NCI-H748 (cell line): ENCODE data around the gene CAMK2D.
"Not testable (repeated sequence)": the region's sequence is repeated elsewhere in the genome, so short reads cannot be mapped to it uniquely, and the experiment has no call there.

Source experiments
- DNase-seq: peaks from one replicate; lab custom pipeline; 2025; ENCODE audit not compliant: unreplicated experiment; lab: John Stamatoyannopoulos, UW

The CAMK2D gene

GRCh38 chr4:113763923-113764322, 2.4 kb upstream of the CAMK2D start:
- not testable (repeated sequence) for DNase-seq

DNA sequence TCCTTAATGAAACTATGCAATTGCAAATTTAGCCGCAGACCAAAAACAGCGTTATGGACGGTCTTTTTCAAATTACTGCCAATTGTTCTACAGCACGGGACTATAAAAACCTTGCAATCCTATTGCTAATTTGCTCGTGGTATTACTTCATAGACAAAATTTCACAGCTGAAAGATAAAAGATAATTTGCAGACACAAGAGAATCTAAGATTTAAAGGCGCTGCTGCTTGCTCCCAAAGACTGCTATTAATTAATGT, 1.4 kb upstream of the CAMK2D start:
- no peak for DNase-seq

DNA sequence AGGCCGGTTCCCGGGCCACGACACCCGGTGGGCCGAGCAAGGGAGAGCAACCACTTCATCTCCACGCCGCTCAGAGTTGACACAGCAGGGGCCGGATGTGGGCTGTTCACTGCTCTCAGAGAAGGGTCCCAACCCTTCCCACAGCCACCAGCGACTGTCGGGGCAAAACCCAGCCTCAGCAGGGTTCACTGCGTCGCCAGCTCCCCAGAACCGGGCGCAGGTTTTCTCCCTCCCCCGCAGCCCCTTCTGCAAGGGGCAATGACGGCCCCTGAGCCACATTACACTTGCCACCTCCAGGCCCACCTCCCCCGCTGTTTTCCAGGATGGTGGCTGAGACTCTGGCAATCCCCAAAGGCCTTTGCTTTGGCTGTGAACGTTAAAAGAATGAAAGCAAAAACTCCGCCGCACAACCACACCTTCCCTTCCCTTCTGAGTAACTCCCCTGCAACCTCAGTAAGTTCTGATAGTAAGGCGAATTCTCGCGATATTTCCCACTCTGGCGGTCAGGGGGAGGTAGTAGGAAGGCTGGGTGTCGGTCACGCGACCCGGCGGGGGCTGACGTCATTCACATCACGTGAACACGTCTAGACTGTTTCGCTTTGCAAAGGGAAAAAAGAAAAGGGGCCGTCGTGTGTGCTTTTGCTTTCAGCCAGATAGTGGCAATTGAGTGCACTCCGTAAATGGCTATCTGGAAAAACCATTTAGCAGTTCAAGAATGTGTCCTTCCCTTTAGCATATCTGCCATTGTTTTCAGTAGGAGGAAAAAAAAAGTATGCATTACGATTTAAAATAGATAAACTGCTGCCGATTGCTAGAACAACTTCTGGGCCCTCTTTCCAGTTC, 869 bp upstream of the CAMK2D start:
- peak; percentile 99 for DNase-seq

DNA sequence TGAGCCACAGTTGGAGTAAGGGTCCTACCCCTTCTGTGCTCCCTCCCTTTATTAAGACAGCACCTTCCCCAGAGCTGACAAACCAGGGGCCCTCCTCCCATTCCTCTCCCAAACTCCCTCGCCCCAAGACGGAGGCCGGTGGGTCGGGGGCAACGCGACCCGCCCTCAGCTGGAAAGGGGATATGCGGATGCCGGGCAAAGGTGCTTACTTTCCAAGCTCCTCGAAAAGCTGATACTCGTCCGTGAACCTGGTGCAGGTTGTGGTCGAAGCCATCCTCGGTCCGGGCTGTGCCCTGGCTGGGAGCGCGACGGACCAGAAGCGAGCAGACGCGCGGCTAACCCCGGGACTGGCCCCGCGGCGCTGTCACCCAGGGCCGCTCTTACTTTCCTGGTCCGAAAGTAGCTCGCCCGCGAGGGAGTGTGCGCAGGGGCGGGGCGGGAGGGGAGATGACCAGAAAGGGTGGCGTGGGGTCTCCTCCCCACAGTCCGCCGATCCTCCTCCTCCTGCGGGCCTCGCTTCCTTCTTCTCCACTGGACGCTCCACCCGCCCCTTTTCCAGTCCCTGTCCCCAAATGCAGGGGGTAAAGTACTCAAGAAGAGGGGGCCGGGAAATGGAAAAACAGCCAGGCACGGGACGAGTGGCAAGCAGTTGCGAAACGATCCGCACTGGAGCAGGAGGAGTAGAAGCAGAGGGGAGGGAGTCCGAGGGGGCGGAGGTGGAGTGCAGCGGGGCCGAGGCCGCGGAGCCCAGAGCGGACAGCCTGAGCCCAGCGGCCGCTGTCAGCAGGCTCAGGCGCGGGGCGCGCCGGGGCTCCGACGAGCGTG, 531 bp downstream of the CAMK2D start:
- peak; percentile 73 for DNase-seq

- peak; percentile 55 for DNase-seq
These were observed 1.3 kb downstream of the CAMK2D start for GRCh38 chr4:113760094-113760794.

DNA sequence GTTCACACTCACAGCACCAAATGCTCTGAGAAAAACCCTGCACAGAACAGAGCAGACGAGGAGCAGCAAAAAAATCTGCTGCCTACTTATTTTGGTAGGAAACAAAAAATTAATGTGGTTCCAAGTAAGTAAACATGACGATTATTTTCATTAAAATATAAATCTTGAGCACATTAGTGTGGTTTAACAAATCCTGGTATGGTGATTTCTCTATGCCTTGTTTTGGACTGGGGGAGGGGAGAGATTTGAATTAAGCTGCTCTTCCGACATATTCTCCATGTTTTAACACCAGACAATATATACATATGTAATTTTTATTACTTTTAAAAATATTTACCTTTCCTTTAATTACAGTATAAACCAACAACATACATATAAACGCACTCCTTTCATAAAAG, 1.8 kb downstream of the CAMK2D start:
- no peak for DNase-seq

DNA sequence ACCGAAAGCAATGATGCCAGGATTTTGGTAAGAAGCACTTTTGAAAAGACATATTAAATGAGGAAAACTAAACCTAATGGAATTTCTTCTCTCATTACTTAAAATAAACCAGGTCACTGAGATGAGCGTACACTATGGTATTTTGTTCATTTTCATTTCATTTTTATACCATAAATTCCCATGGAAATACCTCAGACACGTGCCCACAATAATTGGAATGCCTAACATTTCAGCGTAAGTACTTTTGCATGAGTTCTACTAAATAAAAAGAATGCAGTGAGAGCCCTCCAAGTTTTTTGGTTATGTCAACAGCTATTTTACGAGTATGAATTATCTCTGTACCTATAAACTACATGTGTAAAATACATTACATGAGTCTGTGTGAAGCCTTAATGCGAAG, 3.2 kb downstream of the CAMK2D start:
- no peak for DNase-seq

- DNase-seq = no peak
These were observed 4.1 kb downstream of the CAMK2D start for GRCh38 chr4:113757486-113757885.

DNA sequence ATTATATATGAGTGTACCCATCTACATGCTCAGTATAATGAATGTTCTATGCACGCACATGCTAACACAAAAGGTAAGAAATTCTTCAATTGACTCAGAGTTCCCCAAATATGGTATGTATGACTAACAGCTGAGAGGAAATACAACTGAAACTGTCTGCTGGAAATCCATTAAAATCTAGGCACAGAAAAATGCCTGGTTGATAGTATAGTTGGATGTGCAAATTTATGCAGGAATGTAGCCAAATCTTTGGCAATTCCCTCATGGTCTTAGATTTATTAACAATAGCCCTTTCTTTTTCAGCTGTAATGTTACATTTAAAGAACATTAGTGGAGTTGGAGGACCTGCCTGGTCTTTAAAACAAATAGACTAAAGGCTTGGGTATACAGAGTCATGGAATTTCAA, 5.5 kb downstream of the CAMK2D start:
- DNase-seq = peak; percentile 6

DNA sequence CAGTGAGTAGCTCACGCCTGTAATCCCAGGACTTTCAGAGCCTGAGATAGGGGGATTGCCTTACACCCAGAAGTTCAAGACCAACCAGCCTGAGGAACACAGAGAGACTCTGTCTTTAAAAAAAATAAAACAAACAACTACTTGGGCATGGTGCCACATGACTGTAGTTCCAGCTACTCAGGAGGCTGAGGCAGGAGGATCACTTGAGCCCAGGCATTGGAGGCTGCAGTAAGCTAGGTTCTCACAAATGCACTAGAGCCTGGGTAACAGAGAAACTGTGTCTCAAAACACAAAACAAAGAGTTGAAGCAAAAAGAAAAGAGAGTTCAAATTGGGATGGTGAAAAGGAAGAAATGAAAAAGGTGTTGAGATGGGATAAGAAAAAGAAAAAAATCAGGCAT, 10.8 kb downstream of the CAMK2D start:
- DNase-seq = no peak

GRCh38 chr4:113750296-113750695, 11.2 kb downstream of the CAMK2D start:
- no peak for DNase-seq

GRCh38 chr4:113749178-113749577, 12.4 kb downstream of the CAMK2D start:
- DNase-seq = no peak

DNA sequence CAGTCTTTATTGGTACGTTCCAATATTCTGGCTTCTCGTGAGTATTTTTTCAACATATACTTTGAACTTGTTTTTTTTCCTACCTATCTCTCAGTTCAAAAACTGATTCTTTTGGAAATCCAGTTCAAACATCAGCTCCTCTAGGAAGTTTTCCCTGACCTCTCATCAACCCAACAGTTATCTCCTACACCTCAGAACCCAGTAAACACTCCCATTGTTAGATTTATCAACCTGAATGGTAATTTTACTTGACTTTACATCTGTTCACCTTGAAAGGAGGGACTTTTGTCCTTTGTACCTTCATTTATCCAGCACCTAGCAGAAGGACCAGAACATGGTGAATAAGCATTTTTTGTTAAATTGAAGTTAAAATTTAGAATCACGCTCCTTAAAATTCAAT, 13.6 kb downstream of the CAMK2D start:
- no peak for DNase-seq

- no peak for DNase-seq
These were observed 15.8 kb downstream of the CAMK2D start for GRCh38 chr4:113745711-113746110.

GRCh38 chr4:113744667-113745240, 16.8 kb downstream of the CAMK2D start:
- DNase-seq = no peak

DNA sequence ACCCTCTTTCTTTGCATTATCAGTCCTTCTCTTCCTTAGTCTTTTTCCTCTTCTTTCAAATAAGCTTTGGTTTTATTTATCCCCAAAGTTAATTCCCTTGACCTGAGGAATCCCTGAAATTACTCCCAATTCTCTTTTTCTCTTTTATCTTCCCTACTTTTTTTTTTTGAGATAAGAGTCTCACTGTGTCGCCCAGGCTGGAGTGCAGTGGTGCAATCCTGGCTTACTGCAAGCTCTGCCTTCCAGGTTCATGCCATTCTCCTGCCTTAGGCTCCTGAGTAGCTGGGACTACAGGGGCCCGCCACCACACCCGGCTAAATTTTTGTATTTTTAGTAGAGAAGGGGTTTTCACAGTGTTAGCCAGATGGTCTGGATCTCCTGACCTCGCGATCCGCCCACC, 17.8 kb downstream of the CAMK2D start:
- DNase-seq = no peak

- no peak for DNase-seq
These were observed 18.9 kb downstream of the CAMK2D start for GRCh38 chr4:113742643-113743042.

GRCh38 chr4:113741956-113742355, 19.6 kb downstream of the CAMK2D start:
- DNase-seq = no peak

- no peak for DNase-seq
These were observed 20.6 kb downstream of the CAMK2D start for GRCh38 chr4:113740857-113741379.

DNA sequence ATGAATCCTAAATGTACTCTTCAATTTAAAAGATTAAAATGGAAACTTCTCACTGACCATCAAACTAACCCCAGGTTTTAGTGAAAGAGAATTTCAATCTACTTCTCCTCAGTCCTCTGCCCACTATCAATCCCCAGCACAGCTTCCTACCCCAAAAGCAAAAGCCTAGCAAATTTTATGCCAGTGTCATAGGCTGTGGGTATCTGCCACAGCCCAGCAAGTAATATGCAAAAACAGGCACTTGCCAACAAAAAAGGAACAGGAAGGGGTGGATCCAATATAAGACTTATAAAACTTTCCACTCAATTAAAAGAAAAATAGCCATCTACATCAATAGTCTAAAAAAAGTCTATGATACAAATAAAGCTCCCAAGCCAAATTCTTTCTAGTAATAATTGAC, 22.3 kb downstream of the CAMK2D start:
- no peak for DNase-seq

GRCh38 chr4:113738251-113738650, 23.3 kb downstream of the CAMK2D start:
- peak; percentile 22 for DNase-seq
